ENCODE measurements around the gene ANKRD35.
"Not testable (repeated sequence)": the region's sequence is repeated elsewhere in the genome, so short reads cannot be mapped to it uniquely, and the experiment has no call there.

ANKRD35 gene, protein sequence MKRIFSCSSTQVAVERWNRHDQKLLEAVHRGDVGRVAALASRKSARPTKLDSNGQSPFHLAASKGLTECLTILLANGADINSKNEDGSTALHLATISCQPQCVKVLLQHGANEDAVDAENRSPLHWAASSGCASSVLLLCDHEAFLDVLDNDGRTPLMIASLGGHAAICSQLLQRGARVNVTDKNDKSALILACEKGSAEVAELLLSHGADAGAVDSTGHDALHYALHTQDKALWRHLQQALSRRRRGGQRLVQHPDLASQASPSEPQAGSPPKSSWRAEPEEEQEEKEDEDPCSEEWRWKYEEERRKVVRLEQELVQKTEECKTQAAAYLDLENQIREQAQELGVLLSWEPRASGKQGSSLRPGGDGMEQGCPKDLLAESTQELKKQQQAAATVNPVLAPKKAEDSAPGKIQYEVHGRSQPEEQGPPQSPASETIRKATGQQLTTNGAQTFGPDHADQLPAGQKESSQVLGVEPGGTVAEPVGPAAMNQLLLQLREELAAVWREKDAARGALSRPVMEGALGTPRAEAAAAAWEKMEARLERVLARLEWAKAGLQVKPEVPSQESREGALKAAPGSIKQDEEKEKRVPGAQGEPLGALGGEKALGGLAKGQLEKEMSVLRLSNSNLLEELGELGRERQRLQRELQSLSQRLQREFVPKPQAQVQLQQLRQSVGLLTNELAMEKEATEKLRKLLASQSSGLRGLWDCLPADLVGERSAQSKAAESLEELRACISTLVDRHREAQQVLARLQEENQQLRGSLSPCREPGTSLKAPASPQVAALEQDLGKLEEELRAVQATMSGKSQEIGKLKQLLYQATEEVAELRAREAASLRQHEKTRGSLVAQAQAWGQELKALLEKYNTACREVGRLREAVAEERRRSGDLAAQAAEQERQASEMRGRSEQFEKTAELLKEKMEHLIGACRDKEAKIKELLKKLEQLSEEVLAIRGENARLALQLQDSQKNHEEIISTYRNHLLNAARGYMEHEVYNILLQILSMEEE

DNA sequence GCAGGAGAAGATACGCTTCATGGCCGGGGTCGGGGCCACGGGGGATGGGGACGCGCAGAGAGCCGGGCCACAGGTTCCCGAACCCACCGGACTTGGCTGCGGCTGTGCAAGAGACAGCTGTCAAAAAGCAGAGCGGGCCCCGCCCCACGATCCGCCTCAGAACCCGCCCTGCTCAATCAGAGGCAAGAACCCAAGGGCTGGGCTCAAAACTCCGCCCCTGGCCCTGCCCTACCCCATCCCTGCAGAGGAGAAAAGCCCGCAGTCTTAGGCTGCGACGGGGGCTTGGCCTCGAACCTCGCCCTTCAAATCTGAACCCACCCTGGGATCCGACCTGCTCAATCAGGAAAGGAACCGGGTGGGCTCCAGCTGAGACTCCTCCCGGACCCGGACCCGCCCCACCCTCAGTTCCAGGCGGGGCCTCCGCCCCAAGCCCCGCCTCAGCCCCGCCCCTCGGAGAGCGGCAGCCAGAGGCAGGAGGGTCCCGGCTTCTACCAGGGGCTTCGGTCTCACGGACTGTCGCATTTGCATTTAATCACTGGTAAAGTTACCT lies at the start of gene ANKRD35:
Gene ANKRD35, minus strand, starts transcription at position 129 of the 550 bp plus-strand sequence. Its CDS starts 108 bp downstream, at position 21.
- TF ChIP-seq, protein P1, sequence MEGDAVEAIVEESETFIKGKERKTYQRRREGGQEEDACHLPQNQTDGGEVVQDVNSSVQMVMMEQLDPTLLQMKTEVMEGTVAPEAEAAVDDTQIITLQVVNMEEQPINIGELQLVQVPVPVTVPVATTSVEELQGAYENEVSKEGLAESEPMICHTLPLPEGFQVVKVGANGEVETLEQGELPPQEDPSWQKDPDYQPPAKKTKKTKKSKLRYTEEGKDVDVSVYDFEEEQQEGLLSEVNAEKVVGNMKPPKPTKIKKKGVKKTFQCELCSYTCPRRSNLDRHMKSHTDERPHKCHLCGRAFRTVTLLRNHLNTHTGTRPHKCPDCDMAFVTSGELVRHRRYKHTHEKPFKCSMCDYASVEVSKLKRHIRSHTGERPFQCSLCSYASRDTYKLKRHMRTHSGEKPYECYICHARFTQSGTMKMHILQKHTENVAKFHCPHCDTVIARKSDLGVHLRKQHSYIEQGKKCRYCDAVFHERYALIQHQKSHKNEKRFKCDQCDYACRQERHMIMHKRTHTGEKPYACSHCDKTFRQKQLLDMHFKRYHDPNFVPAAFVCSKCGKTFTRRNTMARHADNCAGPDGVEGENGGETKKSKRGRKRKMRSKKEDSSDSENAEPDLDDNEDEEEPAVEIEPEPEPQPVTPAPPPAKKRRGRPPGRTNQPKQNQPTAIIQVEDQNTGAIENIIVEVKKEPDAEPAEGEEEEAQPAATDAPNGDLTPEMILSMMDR (IDR thresholded peaks at IDR 0.05; ENCODE audit: low read depth, low read length): no peak
- peak; percentile 59 to 65 for DNase-seq (ENCODE audit: low read depth in 2 of 2)

DNA sequence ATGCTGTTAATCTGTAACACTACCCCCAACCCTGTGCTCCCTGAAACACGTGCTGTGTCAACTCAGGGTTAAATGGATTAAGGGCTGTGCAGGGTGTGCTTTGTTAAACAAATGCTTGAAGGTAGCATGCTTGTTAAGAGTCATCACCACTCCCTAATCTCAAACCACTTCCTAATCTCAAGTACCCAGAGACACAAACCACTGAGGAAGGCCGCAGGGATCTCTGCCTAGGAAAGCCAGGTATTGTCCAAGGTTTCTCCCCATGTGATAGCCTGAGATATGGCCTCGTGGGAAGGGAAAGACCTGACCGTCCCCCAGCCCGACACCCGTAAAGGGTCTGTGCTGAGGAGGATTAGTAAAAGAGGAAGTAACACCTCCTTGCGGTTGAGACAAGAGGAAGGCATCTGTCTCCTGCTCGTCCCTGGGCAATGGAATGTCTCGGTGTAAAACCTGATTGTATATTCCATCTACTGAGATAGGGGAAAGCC lies 46.9 kb upstream of the ANKRD35 start:
- DNase-seq (ENCODE audit: low read depth in 2 of 2); H3K4me3 ChIP-seq (replicated peaks in 1 of 2; ENCODE audit: low read depth in 2 of 2, low read length in 2 of 2): not testable (repeated sequence)

More for the DNA sequence above, at the start of gene ANKRD35:
- peak within 1 kb of the TSS; percentile 64 to 67 for H3K4me3 ChIP-seq (replicated peaks in 1 of 2; ENCODE audit: low read depth in 2 of 2, low read length in 2 of 2)

DNA sequence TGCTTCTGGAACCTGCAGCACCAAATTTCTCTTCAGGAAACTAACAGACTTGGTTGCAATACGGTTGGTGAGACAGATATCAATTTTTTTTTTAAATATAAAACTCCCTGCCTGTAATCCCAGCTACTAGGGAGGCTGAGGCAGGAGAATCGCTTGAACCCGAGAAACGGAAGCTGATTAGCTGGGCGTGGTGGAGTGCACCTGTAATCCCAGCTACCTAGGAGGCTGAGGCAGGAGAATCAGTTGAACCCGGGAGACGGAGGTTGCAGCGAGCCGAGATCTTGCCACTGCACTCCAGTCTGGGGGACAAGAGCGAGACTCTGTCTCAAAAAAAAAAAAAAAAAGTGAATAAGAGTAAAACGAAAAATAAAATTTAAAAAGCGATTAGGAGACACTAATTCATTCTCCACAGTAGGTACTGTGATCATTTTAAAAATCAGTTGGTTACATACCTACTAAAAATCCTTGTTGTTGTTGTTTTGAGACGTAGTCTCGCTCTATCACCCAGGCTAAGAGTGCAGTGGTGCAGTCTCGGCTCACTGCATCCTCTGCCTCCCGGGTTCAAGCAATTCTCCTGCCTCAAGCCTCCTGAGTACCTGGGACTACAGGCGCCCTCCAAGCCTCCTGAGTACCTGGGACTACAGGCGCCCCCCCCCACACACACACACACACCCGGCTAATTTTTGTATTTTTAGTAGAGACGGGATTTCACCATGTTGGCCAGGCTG lies 42.4 kb upstream of the ANKRD35 start:
- DNase-seq (ENCODE audit: low read depth in 2 of 2): no peak
- peak overlapping the region; percentile 73 to 77 for H3K4me3 ChIP-seq (replicated peaks in 1 of 2; ENCODE audit: low read depth in 2 of 2, low read length in 2 of 2)
- TF ChIP-seq, protein P1 (IDR thresholded peaks at IDR 0.05; ENCODE audit: low read depth, low read length): no peak

DNA sequence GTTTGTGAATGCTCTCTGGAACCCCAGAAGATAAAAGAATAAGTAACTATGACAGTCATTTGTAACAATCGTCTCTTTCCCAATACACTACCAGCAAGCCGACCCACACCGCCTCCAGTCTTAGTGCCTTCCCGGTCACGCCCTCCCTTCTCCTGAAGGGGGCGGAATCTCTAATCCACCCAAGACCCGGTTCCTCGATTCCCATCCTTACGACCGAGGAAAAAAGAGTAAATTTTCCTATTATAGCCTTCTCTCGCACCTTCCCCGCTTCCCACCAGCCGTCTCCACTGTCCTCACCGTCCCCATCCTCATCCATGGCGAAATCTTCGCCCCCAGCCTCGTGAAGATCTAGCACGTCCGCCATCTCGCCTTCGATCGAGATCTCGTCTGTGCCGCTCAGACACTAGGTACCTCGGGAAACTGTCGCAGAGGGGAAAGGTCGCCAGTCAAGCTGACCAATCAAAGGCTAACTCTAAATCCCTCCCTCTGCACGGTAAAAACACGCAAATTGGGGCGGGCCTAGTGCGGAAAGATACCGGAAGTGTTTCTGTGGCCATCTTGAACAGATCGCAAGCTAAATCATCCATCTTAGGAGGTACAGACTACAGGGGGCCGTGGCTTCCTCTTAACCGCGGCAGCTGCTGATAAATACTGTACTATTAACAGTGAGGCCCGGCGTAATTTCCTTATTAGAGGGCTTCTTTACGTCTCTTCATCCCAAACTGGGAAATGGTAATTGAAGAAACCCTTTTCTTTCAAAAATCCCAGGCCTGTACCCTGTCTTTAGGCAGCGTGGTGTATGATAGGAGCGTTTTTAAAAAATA lies 41.6 kb upstream of the ANKRD35 start, which contains the start of gene RBM8A:
Gene RBM8A, minus strand, starts transcription at position 422 of the 824 bp plus-strand sequence. Its CDS starts 58 bp downstream, at position 364.
- TF ChIP-seq, protein P1 (IDR thresholded peaks at IDR 0.05; ENCODE audit: low read depth, low read length): peak; percentile 55
- DNase-seq (ENCODE audit: low read depth in 2 of 2): peak; percentile 99
- peak within 1 kb of the TSS; percentile 73 to 77 for H3K4me3 ChIP-seq (replicated peaks in 1 of 2; ENCODE audit: low read depth in 2 of 2, low read length in 2 of 2)

DNA sequence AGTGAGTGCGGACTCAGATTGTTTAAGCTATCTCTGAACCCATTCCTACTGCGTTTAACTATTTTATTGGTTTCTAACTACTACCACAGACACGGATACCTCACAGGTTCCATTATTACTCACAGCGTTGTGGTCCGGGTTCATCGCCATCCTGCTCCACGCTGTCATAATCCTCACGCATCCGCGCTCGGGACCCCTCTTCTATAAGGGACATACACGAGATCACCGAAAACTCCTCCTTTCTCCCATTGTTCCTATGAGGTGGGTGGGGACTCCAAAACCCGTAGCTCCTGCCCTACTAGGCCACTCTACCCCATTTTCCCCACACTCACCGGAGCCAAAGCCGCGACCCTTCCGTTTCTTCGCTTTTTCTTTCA lies 41.0 kb upstream of the ANKRD35 start:
- H3K4me3 ChIP-seq (replicated peaks in 1 of 2; ENCODE audit: low read depth in 2 of 2, low read length in 2 of 2): peak overlapping the region; percentile 73 to 77
- DNase-seq (ENCODE audit: low read depth in 2 of 2): no peak
- TF ChIP-seq, protein P1 (IDR thresholded peaks at IDR 0.05; ENCODE audit: low read depth, low read length): no peak

DNA sequence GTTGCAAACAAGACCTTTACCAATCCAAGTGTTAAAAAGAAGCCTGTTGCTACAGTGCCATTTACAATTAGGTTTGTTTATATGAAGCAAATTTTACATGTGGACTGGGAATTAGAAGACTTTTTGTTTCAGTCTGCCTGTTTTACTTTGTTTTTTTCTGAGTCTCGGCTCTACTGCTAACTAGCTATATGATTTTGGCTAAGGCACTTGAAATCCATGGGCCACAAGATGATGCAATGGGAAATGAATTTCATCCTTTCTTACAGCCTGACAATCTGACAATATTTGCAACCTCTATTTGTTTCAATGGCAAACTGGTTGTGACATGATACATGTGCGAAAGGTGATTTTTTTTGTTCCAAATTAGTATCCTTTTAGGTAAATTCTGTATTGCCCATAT lies 36.6 kb upstream of the ANKRD35 start:
- DNase-seq (ENCODE audit: low read depth in 2 of 2): peak; percentile 33 to 52
- no peak overlapping the region for H3K4me3 ChIP-seq (replicated peaks in 1 of 2; ENCODE audit: low read depth in 2 of 2, low read length in 2 of 2)
- TF ChIP-seq, protein P1 (IDR thresholded peaks at IDR 0.05; ENCODE audit: low read depth, low read length): no peak

DNA sequence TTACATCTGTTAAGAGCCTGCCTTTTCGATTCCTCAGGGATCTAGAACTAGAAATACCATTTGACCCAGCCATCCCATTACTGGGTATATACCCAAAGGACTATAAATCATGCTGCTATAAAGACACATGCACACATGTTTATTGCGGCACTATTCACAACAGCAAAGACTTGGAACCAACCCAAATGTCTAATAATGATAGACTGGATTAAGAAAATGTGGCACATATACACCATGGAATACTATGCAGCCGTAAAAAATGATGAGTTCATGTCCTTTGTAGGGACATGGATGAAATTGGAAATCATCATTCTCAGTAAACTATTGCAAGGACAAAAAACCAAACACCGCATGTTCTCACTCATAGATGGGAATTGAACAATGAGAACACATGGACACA lies 34.6 kb upstream of the ANKRD35 start:
- DNase-seq (ENCODE audit: low read depth in 2 of 2); H3K4me3 ChIP-seq (replicated peaks in 1 of 2; ENCODE audit: low read depth in 2 of 2, low read length in 2 of 2): not testable (repeated sequence)

All from cardiac fibroblast (primary cell).